Neural progenitor cell (in vitro differentiated cells): ENCODE data around the gene PACSIN2. TPM values are rescaled to one million over a fixed set of nuclear protein-coding genes. Genes with fewer than 3 reads are reported as not detected.

ENCODE experiments used
- DNase-seq: peaks from one replicate; pipeline ENCODE4 v3.0.0-alpha.2; 2016; ENCODE audit warnings: low spot score
- H2AFZ ChIP-seq: fragments of 200-600 bp; sonication (generic); replicated peaks from 2 replicates; pipeline ENCODE4 v1.6.1; 2016; ENCODE audit warnings: antibody characterized with exemption
- H3F3A ChIP-seq: fragments of 200-600 bp; sonication (generic); 2 replicates; pipeline ENCODE4 v1.6.1; 2016; ENCODE audit warnings: antibody characterized with exemption, low read depth
- H3K27ac ChIP-seq: fragments of 200-600 bp; sonication (generic); 2 replicates; pipeline ENCODE4 v1.5.1; 2016; ENCODE audit warnings: mild to moderate bottlenecking
- H3K27me3 ChIP-seq: fragments of 200-600 bp; sonication (generic); 2 replicates; pipeline ENCODE4 v1.6.1; 2016; ENCODE audit warnings: mild to moderate bottlenecking, moderate library complexity
- H3K36me3 ChIP-seq: fragments of 200-600 bp; sonication (generic); 2 replicates; pipeline ENCODE4 v1.5.1; 2016
- H3K4me1 ChIP-seq: fragments of 200-600 bp; sonication (generic); 2 replicates; pipeline ENCODE4 v1.6.1; 2016; ENCODE audit warnings: mixed run types
- H3K4me2 ChIP-seq: fragments of 200-600 bp; sonication (generic); 2 replicates; pipeline ENCODE4 v1.6.1; 2016
- H3K4me3 ChIP-seq: fragments of 200-600 bp; sonication (generic); 2 replicates; pipeline ENCODE4 v1.5.1; 2016
- H3K79me2 ChIP-seq: fragments of 200-600 bp; sonication (generic); 2 replicates; pipeline ENCODE4 v1.6.1; 2016; ENCODE audit warnings: low read depth
- H3K9ac ChIP-seq: fragments of 200-600 bp; sonication (generic); 2 replicates; pipeline ENCODE4 v1.6.1; 2016
- H3K9me3 ChIP-seq: fragments of 200-600 bp; sonication (generic); 2 replicates; pipeline ENCODE4 v1.5.1; 2016; ENCODE audit warnings: low read depth
- H4K20me1 ChIP-seq: fragments of 200-600 bp; sonication (generic); 2 replicates; pipeline ENCODE4 v1.6.1; 2016; ENCODE audit warnings: low read depth
- H3K27ac Mint-ChIP-seq: 3 replicates; pipeline ENCODE4 v1.8.0; 2021; ENCODE audit warnings: mixed read lengths
- H3K27me3 Mint-ChIP-seq: 2 replicates; pipeline ENCODE4 v1.8.0; 2022; ENCODE audit warnings: low read depth, mild to moderate bottlenecking, inconsistent platforms, moderate library complexity, mixed read lengths; ENCODE audit not compliant: insufficient read depth
- H3K36me3 Mint-ChIP-seq: 3 replicates; pipeline ENCODE4 v1.8.0; 2021; ENCODE audit warnings: mixed read lengths
- H3K4me1 Mint-ChIP-seq: 3 replicates; pipeline ENCODE4 v1.8.0; 2021; ENCODE audit warnings: mixed read lengths
- H3K4me3 Mint-ChIP-seq: 3 replicates; pipeline ENCODE4 v1.8.0; 2021; ENCODE audit warnings: mild to moderate bottlenecking, moderate library complexity, mixed read lengths
- H3K9me3 Mint-ChIP-seq: 3 replicates; pipeline ENCODE4 v1.8.0; 2020; ENCODE audit warnings: mixed read lengths
- CTCF ChIP-seq: fragments of 200-600 bp; sonication (generic); IDR thresholded peaks from 2 replicates; pipeline ENCODE4 v1.5.1; 2017; ENCODE audit warnings: antibody characterized with exemption, mild to moderate bottlenecking
- EZH2 ChIP-seq: fragments of 200-600 bp; sonication (generic); IDR thresholded peaks from 2 replicates; pipeline ENCODE4 v1.6.1; 2017; ENCODE audit warnings: antibody characterized with exemption, mild to moderate bottlenecking, moderate library complexity
- EZH2phosphoT487 ChIP-seq: fragments of 200-600 bp; sonication (generic); IDR thresholded peaks from 2 replicates; pipeline ENCODE4 v1.6.1; 2017; ENCODE audit warnings: antibody characterized with exemption
- total RNA-seq: library from RNA; depleted of rRNA; stranded (reverse); fragments of >200 nt; gene quantifications from 2 replicates; pipeline ENCODE4 v1.2.3, GENCODE V29; 2015; ENCODE audit warnings: low replicate concordance

The PACSIN2 gene
- total RNA-seq, 1 donor from 2014 or later = 38.1 TPM

DNA sequence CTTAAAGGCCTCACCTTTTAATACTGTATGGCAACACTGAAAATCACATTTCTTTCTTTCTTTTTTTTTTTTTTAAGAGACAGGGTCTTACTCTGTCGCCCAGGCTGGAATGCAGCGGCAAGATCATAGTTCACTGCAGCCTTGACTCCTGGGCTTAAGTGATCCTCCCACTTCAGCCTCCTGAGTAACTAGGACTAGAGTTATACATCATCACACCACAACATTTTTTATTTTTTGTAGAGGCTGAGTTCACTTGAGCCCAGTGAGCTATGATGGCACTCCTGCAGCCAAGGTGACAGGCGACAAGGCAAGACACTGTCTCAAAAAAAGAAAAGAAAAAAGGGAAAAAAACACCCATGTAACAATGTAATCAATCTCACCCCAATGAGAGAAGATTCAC lies 167.8 kb downstream of the PACSIN2 start:
- no peak for DNase-seq
- Mint-ChIP-seq H3K9me3 (no peaks in the 10 kb centered on the region), H3K27ac (no peak overlapping the region), H3K27me3 (peaks cover 2% of the 10 kb centered on the region), H3K4me1 (no peaks in the 10 kb centered on the region), H3K36me3 (peaks cover 30% of the 10 kb centered on the region), H3K4me3 (no peak overlapping the region)
- Histone ChIP-seq H3K9ac (no peak overlapping the region), H3K4me1 (no peaks in the 10 kb centered on the region), H3K4me2 (no peak overlapping the region), H3K36me3 (no peaks in the 10 kb centered on the region), H3K27me3 (no peaks in the 10 kb centered on the region), H3K79me2 (no peaks in the 10 kb centered on the region), H3K4me3 (no peak overlapping the region), H2AFZ (no peak overlapping the region), H4K20me1 (no peaks in the 10 kb centered on the region), H3K9me3 (no peaks in the 10 kb centered on the region), H3K27ac (no peak overlapping the region), H3F3A (no peaks in the 10 kb centered on the region)
- no peak for TF ChIP-seq EZH2phosphoT487
- TF ChIP-seq CTCF = no peak
- TF ChIP-seq EZH2 = no peak

DNA sequence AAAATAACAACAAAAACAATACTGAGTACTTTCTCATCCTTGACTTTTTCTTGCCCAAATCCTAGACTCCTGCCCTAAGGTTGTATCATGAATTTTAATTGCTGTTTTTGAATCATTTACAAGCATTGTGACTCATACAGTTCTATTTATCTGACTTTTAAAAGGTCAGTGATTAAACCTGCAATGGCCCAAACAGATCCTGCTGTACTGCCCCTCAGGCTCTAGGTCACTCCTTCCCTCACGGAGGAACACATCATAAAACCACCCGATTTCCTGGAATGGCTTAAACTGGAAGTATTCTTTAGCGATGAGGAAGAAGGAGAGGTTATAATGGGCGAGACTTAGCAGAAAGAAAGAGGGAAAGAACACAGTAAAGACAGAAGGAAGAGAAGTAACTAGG lies 170.2 kb downstream of the PACSIN2 start:
- Histone ChIP-seq H3K36me3 (no peaks in the 10 kb centered on the region), H3K4me3 (no peak overlapping the region), H3K27me3 (no peaks in the 10 kb centered on the region), H3F3A (no peaks in the 10 kb centered on the region), H3K79me2 (no peaks in the 10 kb centered on the region), H3K9me3 (no peaks in the 10 kb centered on the region), H4K20me1 (no peaks in the 10 kb centered on the region), H2AFZ (no peak overlapping the region), H3K4me1 (no peaks in the 10 kb centered on the region), H3K9ac (no peak overlapping the region), H3K4me2 (no peak overlapping the region), H3K27ac (no peak overlapping the region)
- peaks cover 2% of the 10 kb centered on the region for H3K27me3 Mint-ChIP-seq
- H3K9me3 Mint-ChIP-seq = no peaks in the 10 kb centered on the region
- H3K27ac Mint-ChIP-seq = no peak overlapping the region
- no peaks in the 10 kb centered on the region for H3K4me1 Mint-ChIP-seq
- DNase-seq = no peak
- H3K4me3 Mint-ChIP-seq = no peak overlapping the region
- TF ChIP-seq EZH2phosphoT487 = no peak
- TF ChIP-seq CTCF = no peak
- TF ChIP-seq EZH2 = no peak
- H3K36me3 Mint-ChIP-seq = peaks cover 37% of the 10 kb centered on the region

GRCh38 chr22:42842658-42843370 lies 172.1 kb downstream of the PACSIN2 start:
- no peak overlapping the region for H3K4me3 Mint-ChIP-seq
- no peak overlapping the region for H3K27ac ChIP-seq
- no peaks in the 10 kb centered on the region for H3K27me3 ChIP-seq
- H3K9me3 Mint-ChIP-seq = no peaks in the 10 kb centered on the region
- no peaks in the 10 kb centered on the region for H4K20me1 ChIP-seq
- H2AFZ ChIP-seq = no peak overlapping the region
- H3F3A ChIP-seq = no peaks in the 10 kb centered on the region
- TF ChIP-seq EZH2phosphoT487 (no peak), EZH2 (no peak), CTCF (no peak)
- H3K4me2 ChIP-seq = no peak overlapping the region
- no peak overlapping the region for H3K27ac Mint-ChIP-seq
- no peaks in the 10 kb centered on the region for H3K4me1 Mint-ChIP-seq
- no peaks in the 10 kb centered on the region for H3K4me1 ChIP-seq
- no peak overlapping the region for H3K4me3 ChIP-seq
- H3K9ac ChIP-seq = no peak overlapping the region
- H3K9me3 ChIP-seq = no peaks in the 10 kb centered on the region
- H3K36me3 ChIP-seq = no peaks in the 10 kb centered on the region
- peaks cover 37% of the 10 kb centered on the region for H3K36me3 Mint-ChIP-seq
- peaks cover 2% of the 10 kb centered on the region for H3K27me3 Mint-ChIP-seq
- no peak for DNase-seq
- no peaks in the 10 kb centered on the region for H3K79me2 ChIP-seq
